Body of pancreas (tissue), 4 donors: Measurements from ENCODE around the gene CAMSAP1. TPM values are rescaled to one million over a fixed set of nuclear protein-coding genes. Genes with fewer than 3 reads are reported as not detected.

Experiments
- ATAC-seq: fragments of 150-250 bp; one replicate; pipeline ENCODE4 v1.9.1; 2016
- DNase-seq, 4 donors: peaks; one replicate each; pipeline ENCODE4 v3.0.0-alpha.2; 2019
- H3K27ac ChIP-seq, 4 donors: fragments of 200-600 bp; sonication (generic); 1 replicate in 3 of 4; 2 replicates in 1 of 4; pipeline versions ENCODE4 v1.5.1 to v1.6.1; 2016 to 2019; ENCODE audit warnings: mild to moderate bottlenecking in 1 of 4, mixed read lengths in 1 of 4, moderate library complexity in 1 of 4
- H3K27me3 ChIP-seq, 2 donors: fragments of 200-600 bp; sonication (generic); one replicate each; pipeline ENCODE4 v1.6.0; 2016; ENCODE audit warnings: mild to moderate bottlenecking in 1 of 2
- H3K36me3 ChIP-seq, 2 donors: fragments of 200-600 bp; sonication (generic); replicated peaks in 1 of 2; 2 replicates each; pipeline ENCODE4 v1.5.1; 2016; ENCODE audit warnings: low read depth in 2 of 2; ENCODE audit not compliant: insufficient read depth in 1 of 2
- H3K4me1 ChIP-seq: fragments of 200-600 bp; sonication (generic); one replicate; pipeline ENCODE4 v1.6.0; 2016
- H3K4me3 ChIP-seq, 2 donors: fragments of 200-600 bp; sonication (generic); 1 replicate in 1 of 2; 2 replicates in 1 of 2; pipeline ENCODE4 v1.5.1; 2016 to 2019
- H3K9me3 ChIP-seq, 3 donors: fragments of 200-600 bp; sonication (generic); 1 replicate in 2 of 3; 2 replicates in 1 of 3; pipeline ENCODE4 v1.5.1; 2016
- POLR2A ChIP-seq, 3 donors: fragments of 450-650 bp; IDR thresholded peaks; one replicate each; pipeline ENCODE4 v1.6.1; 2016; ENCODE audit warnings: antibody characterized with exemption in 3 of 3, mild to moderate bottlenecking in 2 of 3
- WGBS, 2 donors: methylation state at CpG; one replicate each; pipeline ENCODE4 v1.1.5; 2017; 5-methylcytosine and 5-hydroxymethylcytosine counted together
- intact Hi-C: fragments of 100-400 bp; cut with DNase I; formaldehyde crosslinking; loops from one replicate; pipeline ENCODE4 v1.15.1; 2023
- total RNA-seq, 2 donors: library from RNA; depleted of rRNA; stranded (reverse); fragments of >200 nt; gene quantifications; one replicate each; pipeline ENCODE4 v1.1.0, GENCODE V29; 2016
- TF ChIP-seq, protein P1 (sequence below), 7 experiments: fragments of 450-650 bp in 4 of 7; fragments of 200-600 bp in 3 of 7; sonication (generic) in 3 of 7; IDR thresholded peaks; one replicate each; pipeline ENCODE4 v1.5.1; 2016 to 2019; ENCODE audit warnings: antibody characterized with exemption in 7 of 7

The CAMSAP1 gene
- total RNA-seq, 2 donors from 2014 or later, result 14.8 to 30.3 TPM

DNA sequence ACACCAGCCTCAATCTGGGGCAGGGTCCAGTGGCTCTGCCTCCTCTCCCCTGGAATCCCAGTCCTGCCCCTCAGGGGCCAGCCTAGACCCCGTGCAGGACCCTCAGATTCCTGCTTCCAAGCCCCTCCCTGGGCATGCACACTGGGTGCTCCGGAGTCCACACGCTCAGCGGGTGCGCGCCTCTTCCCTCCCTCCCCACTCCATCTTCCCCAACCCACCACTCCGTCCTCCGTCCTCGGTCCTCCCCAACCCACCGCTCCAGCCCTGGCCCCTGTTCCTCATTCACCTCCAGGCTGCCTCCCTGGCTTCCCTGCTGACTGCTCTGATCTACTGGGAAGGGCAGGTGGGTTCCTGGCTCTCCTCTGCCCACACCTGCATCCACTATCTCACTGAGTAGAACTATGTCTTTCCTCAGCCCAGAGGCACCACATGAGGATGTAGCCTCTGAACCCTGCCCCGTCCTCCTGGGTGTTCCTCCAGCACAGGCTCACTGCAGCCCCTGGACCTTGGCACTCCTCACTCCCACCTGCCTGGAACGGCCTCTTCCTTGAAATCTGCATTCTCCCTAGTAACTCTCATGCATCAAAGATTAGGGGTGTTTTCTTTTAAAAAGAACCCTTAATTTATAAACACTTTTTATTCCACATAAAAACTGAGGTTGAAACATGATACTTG, 92.8 kb downstream of the CAMSAP1 start:
- no peak overlapping the region for H3K4me3 ChIP-seq
- intact Hi-C loops, result no loop called here
- TF ChIP-seq, protein P1, sequence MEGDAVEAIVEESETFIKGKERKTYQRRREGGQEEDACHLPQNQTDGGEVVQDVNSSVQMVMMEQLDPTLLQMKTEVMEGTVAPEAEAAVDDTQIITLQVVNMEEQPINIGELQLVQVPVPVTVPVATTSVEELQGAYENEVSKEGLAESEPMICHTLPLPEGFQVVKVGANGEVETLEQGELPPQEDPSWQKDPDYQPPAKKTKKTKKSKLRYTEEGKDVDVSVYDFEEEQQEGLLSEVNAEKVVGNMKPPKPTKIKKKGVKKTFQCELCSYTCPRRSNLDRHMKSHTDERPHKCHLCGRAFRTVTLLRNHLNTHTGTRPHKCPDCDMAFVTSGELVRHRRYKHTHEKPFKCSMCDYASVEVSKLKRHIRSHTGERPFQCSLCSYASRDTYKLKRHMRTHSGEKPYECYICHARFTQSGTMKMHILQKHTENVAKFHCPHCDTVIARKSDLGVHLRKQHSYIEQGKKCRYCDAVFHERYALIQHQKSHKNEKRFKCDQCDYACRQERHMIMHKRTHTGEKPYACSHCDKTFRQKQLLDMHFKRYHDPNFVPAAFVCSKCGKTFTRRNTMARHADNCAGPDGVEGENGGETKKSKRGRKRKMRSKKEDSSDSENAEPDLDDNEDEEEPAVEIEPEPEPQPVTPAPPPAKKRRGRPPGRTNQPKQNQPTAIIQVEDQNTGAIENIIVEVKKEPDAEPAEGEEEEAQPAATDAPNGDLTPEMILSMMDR (IDR thresholded peaks at IDR 0.05), result no peak
- no peak for TF ChIP-seq POLR2A (IDR thresholded peaks at IDR 0.05)
- DNase-seq (no peak), ATAC-seq (no peak)
- 90 to 97% methylated on average over 11 to 12 of the region's 12 CpGs for WGBS, 2 donors
- no peak overlapping the region for H3K27ac ChIP-seq
- peaks cover 0 to 34% of the 10 kb centered on the region in 2 donors for H3K36me3 ChIP-seq
- no peaks in the 10 kb centered on the region for H3K9me3 ChIP-seq
- no peaks in the 10 kb centered on the region for H3K27me3 ChIP-seq
- no peaks in the 10 kb centered on the region for H3K4me1 ChIP-seq

DNA sequence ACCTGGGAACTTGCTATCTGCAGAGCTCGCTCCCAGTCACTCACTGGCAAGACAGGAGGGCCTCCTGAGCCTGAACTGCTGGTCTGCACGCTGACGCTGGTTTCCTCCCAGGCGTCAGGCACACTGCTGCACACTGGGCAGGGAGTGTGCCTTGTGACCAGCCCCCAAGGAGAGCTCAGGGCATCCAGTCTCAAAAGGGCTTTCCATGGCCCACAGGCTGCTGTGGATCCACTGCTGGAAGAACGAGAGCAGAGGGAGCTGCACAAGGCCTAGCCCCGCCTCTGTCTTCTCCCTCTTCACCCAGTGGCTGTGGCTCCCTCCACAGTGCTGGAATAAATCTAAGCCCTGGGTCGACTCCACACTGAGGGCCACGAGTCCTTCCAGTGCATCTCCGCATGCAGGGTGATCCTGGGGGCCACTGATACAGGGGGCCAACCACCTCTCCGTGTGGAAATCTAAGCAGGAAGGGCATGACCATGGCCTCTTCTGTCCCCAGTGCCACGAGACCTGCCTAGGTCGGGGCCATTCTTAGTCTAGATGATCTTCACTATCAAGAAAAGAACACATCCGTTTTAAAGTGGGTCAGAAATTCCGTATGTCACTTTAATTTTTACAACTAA, 93.6 kb downstream of the CAMSAP1 start:
- Histone ChIP-seq H3K4me3 (no peak overlapping the region), H3K9me3 (no peaks in the 10 kb centered on the region), H3K27me3 (no peaks in the 10 kb centered on the region), H3K27ac (no peak overlapping the region), H3K36me3 (peaks cover 0 to 33% of the 10 kb centered on the region in 2 donors), H3K4me1 (no peaks in the 10 kb centered on the region)
- 84 to 89% methylated on average over 11 to 14 of the region's 14 CpGs for WGBS, 2 donors
- no peak for ATAC-seq
- TF ChIP-seq, protein P1 (IDR thresholded peaks at IDR 0.05), result no peak
- TF ChIP-seq POLR2A (IDR thresholded peaks at IDR 0.05), result no peak
- intact Hi-C loops, result no loop called here
- no peak for DNase-seq

DNA sequence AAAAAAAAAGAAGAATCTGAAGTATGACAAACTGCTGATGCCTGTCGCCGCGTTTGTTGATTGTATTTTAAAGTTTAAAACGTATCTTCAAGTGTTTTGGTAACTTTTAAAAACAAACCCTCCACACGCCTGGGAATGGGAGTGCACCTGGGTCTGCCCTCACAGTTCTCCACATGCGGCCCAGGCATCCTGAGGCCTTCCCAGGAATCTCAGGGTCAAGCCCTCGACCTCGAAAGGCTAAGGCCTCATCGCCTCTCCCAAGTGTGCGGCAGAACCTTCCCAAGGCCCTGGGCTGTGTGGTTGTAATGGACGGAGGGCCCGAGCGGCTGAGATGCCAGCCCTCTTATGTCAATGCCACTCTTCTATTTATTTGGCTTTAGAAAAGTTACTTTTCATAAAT, 94.4 kb downstream of the CAMSAP1 start:
- H3K4me1 ChIP-seq, result no peaks in the 10 kb centered on the region
- no peak overlapping the region for H3K27ac ChIP-seq
- no peaks in the 10 kb centered on the region for H3K27me3 ChIP-seq
- intact Hi-C loops, result no loop called here
- peaks cover 0 to 25% of the 10 kb centered on the region in 2 donors for H3K36me3 ChIP-seq
- H3K4me3 ChIP-seq, result no peak overlapping the region
- no peaks in the 10 kb centered on the region for H3K9me3 ChIP-seq
- no peak for ATAC-seq
- DNase-seq, result no peak
- TF ChIP-seq POLR2A (IDR thresholded peaks at IDR 0.05), result no peak
- TF ChIP-seq, protein P1 (IDR thresholded peaks at IDR 0.05), result no peak
- whole genome bisulfite sequencing, 2 donors, result 95 to 96% methylated on average over 13 of the region's 13 CpGs

- TF ChIP-seq POLR2A (IDR thresholded peaks at IDR 0.05), result no peak
- TF ChIP-seq, protein P1 (IDR thresholded peaks at IDR 0.05), result no peak
Observed at GRCh38 chr9:135811801-135812200, 95.5 kb downstream of the CAMSAP1 start.

More at GRCh38 chr9:135811801-135812200, 95.5 kb downstream of the CAMSAP1 start:
- Histone ChIP-seq H3K4me1 (no peaks in the 10 kb centered on the region), H3K36me3 (peaks cover 0 to 20% of the 10 kb centered on the region in 2 donors), H3K9me3 (no peaks in the 10 kb centered on the region), H3K27me3 (no peaks in the 10 kb centered on the region), H3K4me3 (no peak overlapping the region), H3K27ac (no peak overlapping the region)
- WGBS, 2 donors, result 91 to 92% methylated on average over 11 of the region's 11 CpGs
- ATAC-seq (no peak), DNase-seq (no peak)
- intact Hi-C loops, result no loop called here
